ENCODE results near the gene PDZD4. TPM values are rescaled to one million over a fixed set of nuclear protein-coding genes. Genes with fewer than 3 reads are reported as not detected.

PDZD4 gene
- total and polyA plus RNA-seq, 2 of the 4 experiments (the other 2 are of a cell fraction), result under 0.01 to 0.38 TPM

- no peaks in the 10 kb centered on the region; the same call in 1 of the 2 replicates for H4K20me1 ChIP-seq (ENCODE audit: insufficient read depth, low read length)
- H3K4me1 ChIP-seq (ENCODE audit: control insufficient read depth, insufficient read depth, low read length), result no peaks in the 10 kb centered on the region
- ATAC-seq (ENCODE audit: low read depth), result no peak
- no peak overlapping the region for H3K56ac ChIP-seq (ENCODE audit: extremely low read depth, insufficient read depth, low read length)
- H2BK5ac ChIP-seq (ENCODE audit: low read depth, low read length, poor library complexity, severe bottlenecking), result no peak overlapping the region
- H3K23ac ChIP-seq (ENCODE audit: low read depth, low read length), result no peak overlapping the region
- H2BK20ac ChIP-seq (ENCODE audit: low read depth, low read length), result no peak overlapping the region
- ChIA-PET CTCF (no interaction called here), POLR2A (ENCODE audit: unreplicated experiment) (no interaction called here)
- H2AK5ac ChIP-seq (ENCODE audit: low read depth, low read length), result no peak overlapping the region
- no peak overlapping the region for H2AFZ ChIP-seq (replicated peaks; ENCODE audit: low read length, poor library complexity)
- in situ Hi-C loops (cut with MboI; ENCODE audit: low sequenced_read_pairs), result no loop called here
- intact Hi-C loops (cut with micrococcal nuclease), result no loop called here
- DNase-seq, result no peak
- no TSS peak for BruUV-seq (replicated peaks)
- H2BK120ac ChIP-seq (ENCODE audit: low read depth, low read length), result no peak overlapping the region
- dilution Hi-C loops (cut with HindIII; ENCODE audit: low sequenced_read_pairs, unreplicated experiment), result no loop called here
- peaks cover 34% of the 10 kb centered on the region for H3K27me3 ChIP-seq (ENCODE audit: control insufficient read depth, insufficient read depth, low read length)
- H3K9me1 ChIP-seq (ENCODE audit: insufficient read depth, low read length), result no peaks in the 10 kb centered on the region
- TF ChIP-seq RAD21 (IDR thresholded peaks at IDR 0.05; ENCODE audit: low read length) (no peak), MAZ (IDR thresholded peaks at IDR 0.05; ENCODE audit: borderline replicate concordance, low read depth, low read length) (no peak), POLR2A (IDR thresholded peaks at IDR 0.05; ENCODE audit: low read depth, low read length) (no peak), RCOR1 (IDR thresholded peaks at IDR 0.05; ENCODE audit: insufficient replicate concordance, low read length) (no peak), CTCF (conservative IDR thresholded peaks at IDR 0.05; ENCODE audit: low read depth, low read length) (no peak), NFE2L2 (IDR thresholded peaks at IDR 0.05; ENCODE audit: low read depth, low read length) (no peak), BHLHE40 (IDR thresholded peaks at IDR 0.05; ENCODE audit: low read depth, low read length) (no peak), ELK1 (IDR thresholded peaks at IDR 0.05; ENCODE audit: borderline replicate concordance, low read depth, low read length) (no peak), CHD1 (IDR thresholded peaks at IDR 0.05; ENCODE audit: low read depth, low read length) (no peak), CEBPB (IDR thresholded peaks at IDR 0.05; ENCODE audit: low read depth, low read length) (no peak), FOS (IDR thresholded peaks at IDR 0.05; ENCODE audit: low read depth, low read length) (no peak), SMC3 (IDR thresholded peaks at IDR 0.05; ENCODE audit: low read depth, low read length) (no peak), RFX5 (IDR thresholded peaks at IDR 0.05; ENCODE audit: low read depth, low read length) (no peak), MAFK (IDR thresholded peaks at IDR 0.05; ENCODE audit: low read depth, low read length) (no peak), MXI1 (IDR thresholded peaks at IDR 0.05; ENCODE audit: borderline replicate concordance, low read depth, low read length) (no peak)
- no peak overlapping the region for H3K18ac ChIP-seq (ENCODE audit: low read depth, low read length)
- H3K79me1 ChIP-seq (ENCODE audit: low read depth in 1 of 2, low read length in 2 of 2), result no peaks in the 10 kb centered on the region
- H3K4me3 ChIP-seq (ENCODE audit: insufficient read depth, low read depth, low read length), result no peak overlapping the region
- no peak overlapping the region for H2AK9ac ChIP-seq (replicated peaks; ENCODE audit: low read depth, low read length, poor library complexity)
- H4K91ac ChIP-seq (ENCODE audit: insufficient read depth, low read depth, low read length), result no peak overlapping the region
- H4K8ac ChIP-seq (ENCODE audit: low read depth in 2 of 2, low read length in 2 of 2), result no peak overlapping the region
- H3K9me3 ChIP-seq (ENCODE audit: control insufficient read depth, insufficient read depth, low read length), result no peaks in the 10 kb centered on the region
- no peak overlapping the region for H3K4ac ChIP-seq (ENCODE audit: low read depth, low read length)
- WGBS, 2 experiments (ENCODE audit: extremely low coverage in 2 of 2, insufficient read length in 1 of 2), result 50% methylated on average over 1 of the region's 8 CpGs; no CpG with 5 or more reads in 1 of the 2 experiments
- H3K14ac ChIP-seq (replicated peaks; ENCODE audit: low read depth, low read length), result no peak overlapping the region
- no peak overlapping the region for H3K27ac ChIP-seq (ENCODE audit: insufficient read depth, low read length)
- H3K9ac ChIP-seq (ENCODE audit: low read depth, low read length), result no peak overlapping the region
- no peak overlapping the region for H2BK15ac ChIP-seq (ENCODE audit: low read depth, low read length)
- no peak overlapping the region for H4K5ac ChIP-seq (ENCODE audit: low read depth, low read length)
- no peaks in the 10 kb centered on the region for H3K36me3 ChIP-seq (ENCODE audit: control insufficient read depth, insufficient read depth, low read length)
- H3K4me2 ChIP-seq (ENCODE audit: low read depth, low read length), result no peak overlapping the region
Observed at GRCh38 chrX:153877571-153878261, 47.4 kb upstream of the PDZD4 start.

All from IMR-90 (cell line).